ENCODE measurements around the gene GPRIN2.

Gene GPRIN2

GRCh38 chr10:46549171-46550075 lies 7.0 kb downstream of the GPRIN2 start:
- DNase-seq (ENCODE audit: low read depth): no peak

DNA sequence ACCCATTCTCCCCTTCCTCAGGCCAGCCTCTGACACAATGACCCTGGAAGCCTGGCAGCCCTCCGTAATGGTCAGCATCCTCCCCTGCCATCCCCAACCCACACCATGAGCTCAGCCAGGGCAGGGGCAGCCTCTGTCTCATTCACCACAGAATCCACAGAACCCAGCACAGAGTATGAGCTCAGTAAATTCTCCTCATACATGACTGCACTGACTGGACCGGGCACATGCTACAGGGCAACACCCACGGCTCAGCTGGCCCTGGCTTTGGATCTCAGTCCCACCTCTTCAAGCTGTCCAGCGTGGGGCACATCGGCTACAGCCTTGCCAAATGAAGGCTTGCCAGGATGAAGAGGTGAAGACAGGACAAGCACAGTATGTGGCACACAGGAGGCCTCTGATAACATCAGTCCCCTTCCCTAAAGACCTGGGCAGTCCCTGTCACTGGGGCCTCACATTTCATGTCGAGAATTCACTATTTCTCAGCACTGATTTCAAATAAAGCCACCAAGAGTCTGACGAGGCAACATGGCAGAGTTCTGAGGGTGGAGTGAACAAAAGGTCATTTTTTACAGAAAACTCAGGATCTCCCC lies 7.9 kb downstream of the GPRIN2 start:
- DNase-seq (ENCODE audit: low read depth): no peak

- DNase-seq (ENCODE audit: low read depth): no peak
Measured at GRCh38 chr10:46547541-46548497, 8.6 kb downstream of the GPRIN2 start.

DNA sequence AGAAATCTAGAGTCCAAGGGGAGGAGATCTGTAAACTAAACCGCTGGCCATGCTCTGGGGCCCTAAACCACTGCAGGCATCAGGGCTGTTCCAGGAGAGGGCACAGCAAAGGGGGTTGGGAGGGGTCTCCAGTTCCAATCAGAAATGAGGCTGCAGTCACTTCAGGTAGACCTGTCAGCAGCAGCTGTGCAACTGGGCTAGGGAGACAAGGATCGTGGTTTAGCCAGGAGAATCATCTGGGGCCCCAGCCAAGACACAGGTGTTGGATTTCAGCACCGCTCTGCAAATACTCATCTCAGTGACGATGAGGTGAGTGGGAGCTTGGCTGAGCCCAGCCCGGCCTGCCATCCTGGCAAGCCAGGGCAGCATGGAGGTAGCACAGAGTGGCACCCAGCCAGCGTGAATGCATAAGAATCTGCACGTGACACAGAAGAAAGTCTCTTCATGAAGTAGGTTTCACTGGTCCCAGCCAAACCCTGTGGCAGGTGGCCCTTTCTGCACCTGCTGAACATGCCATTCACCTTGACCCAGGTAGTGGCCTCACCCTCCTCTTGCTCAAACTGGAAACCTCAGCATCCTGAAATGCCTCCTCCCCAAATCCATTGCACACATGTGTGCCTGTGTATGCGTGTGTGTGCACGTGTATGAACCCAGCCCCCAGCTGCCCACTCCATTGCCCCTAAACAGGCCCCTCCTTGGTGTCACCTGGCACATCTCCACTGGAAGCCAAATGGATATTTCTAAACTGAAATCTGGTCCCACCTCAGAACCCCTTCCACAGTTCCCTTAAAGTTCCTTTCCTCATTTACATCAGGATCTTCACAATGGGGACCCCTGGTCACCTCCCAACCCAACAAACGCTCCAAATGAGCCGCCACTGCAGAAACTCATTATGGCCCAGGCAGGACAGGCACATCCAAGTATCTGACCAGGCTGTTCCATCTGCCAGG lies 9.6 kb downstream of the GPRIN2 start:
- DNase-seq (ENCODE audit: low read depth): no peak

DNA sequence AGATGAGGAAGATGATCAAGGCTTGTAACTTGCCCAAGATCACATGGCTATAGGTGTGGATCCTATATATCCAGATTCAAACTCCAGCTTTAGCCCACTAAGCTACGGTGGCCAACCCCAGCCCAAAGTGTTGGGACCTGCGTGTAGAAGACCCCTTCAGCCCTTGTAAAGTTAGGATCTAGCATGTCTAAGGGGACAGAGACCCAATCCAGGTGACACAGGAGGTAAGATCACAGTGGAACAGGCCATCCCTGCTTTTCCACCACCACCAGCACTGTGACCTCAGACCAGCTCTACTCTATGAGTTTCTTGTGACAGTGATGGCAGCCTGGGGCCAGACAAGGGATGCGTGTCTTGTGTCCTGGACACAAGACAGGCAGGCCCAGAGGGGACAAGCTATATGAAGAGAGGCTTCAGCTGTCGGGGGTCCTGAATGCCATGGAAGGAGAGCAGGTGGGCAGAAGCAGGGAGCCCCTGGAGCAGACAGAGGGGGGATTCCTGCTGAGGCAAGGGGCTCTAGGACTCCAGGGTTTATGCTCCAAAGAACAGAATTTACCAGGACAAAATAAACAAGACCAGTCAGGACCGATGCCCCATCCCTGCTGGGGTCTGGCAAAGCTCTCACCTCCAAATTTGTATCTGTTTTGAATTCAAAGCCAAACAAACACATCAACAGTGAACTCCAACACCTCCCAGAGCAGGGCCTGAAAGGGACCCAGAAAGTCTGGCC lies 10.4 kb downstream of the GPRIN2 start:
- DNase-seq (ENCODE audit: low read depth): no peak

DNA sequence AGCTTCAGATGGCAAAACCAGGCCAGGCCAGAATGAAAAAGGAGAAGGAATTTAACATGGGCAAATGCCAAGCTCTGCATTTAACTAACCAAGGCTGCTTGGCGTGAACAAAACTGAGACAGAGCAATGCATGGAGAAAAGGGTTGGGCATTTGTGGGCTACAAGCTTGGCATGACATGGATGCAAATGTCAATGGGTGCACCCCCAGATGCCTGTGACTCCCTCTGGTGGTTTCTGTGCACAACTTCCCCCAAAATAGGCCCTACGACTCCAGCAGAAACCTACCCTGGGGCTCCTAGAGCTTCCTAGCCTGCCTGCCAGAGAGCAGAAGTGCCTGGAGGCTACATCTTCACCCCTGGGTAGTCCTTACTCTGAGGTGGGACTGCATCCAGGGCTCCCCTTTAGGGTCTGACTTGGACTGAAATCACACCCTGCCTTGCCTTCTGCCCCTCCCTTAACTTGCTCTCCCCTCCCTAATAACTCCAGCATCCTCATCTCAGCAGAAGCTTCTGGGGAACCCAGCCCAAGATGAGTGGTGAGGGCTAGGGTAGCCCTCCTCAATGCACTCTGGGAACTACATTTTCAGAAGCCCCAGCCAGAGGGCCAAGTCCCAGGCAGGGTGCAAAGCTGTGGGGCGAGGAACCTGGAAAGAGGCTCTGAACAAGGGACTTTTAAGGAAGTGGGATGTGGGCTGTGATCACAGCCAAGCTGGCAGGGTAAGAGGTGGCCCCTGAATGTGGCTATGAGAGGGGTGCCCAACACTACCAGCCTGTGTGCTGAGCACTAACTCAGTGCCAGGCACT lies 11.3 kb downstream of the GPRIN2 start:
- no peak for DNase-seq (ENCODE audit: low read depth)

DNA sequence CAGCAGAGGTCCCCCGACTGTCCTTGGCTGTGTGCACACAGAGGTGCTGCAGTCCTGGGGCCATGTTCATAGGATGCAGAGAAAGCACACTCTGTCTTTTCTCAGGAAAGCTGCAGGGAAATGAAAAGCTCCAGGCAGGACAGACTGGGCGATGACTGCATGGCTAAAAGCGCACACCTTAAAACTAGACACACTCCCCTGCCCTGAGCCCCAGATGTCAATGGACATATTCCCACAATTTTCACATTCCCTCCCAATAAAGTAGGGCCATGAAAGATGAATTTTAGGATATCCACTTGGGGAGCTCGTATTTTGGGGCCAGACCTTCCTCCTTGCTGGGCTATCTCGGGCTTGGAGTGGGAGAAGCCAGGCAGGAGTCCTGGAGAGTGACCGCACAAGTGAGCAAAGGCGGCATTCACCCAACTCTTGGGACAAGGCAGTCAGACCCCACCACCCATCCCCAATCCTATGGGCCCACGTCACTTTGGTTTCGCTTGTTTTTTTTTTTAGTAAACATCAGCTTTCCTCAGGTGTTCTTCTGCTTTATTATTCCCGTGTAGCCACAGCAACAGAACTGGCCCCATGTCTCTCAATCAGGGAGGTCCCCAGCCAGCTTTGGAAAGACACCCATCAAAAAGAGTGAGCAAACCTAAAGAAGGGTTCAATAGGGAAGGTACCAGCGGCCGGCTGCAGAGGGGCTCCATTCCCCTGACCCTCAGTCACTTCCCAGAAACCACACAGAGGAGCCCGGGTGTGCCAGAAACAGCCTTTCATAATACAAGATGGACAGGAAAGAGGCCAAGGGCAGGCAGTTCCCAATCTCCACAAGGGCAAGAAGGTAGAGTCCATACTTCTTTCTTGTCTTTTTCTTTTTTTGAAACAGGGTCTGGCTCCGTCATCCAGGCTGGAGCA lies 12.7 kb downstream of the GPRIN2 start:
- DNase-seq (ENCODE audit: low read depth): no peak

DNA sequence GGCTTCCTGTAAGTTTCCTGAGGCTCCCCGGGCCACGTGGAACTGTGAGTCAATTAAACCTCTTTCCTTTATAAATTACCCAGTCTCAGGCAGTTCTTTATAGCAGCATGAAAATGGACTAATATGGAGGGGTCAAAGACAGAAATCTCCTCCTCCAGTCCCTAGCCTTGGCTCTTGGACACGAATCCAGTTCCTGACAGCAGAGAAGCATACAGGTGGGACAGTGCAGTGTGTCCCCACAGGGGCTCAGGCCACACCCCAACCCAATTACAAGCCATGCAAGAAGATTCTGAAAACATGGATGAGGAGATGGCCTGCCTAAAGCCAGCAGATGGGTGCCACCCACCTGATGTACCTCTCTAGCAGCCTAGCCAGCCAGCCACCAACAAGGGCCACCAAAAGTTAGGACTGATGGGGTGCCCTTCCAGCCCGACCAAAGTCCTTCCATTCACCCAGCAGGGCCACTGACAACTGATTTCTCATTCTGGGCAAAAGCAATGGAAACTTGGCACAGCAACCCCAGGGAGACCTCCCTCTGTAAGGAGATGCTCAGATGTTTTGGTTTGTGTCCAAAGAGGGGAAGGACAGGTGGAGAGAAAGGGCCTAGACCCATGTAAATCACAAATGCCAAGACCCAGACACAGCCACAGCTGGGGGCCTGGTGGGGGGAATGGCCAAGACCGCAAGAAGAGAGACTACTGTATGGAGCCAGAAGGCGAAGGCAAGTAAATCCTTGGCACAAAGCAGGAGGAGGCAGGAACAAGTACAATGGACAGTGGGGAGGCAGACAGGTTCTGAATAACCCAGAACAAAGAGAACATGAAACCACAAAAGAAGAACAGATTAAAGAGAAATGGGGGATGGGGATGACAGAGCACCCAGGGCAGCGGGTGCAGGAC lies 13.6 kb downstream of the GPRIN2 start:
- no peak for DNase-seq (ENCODE audit: low read depth)

DNA sequence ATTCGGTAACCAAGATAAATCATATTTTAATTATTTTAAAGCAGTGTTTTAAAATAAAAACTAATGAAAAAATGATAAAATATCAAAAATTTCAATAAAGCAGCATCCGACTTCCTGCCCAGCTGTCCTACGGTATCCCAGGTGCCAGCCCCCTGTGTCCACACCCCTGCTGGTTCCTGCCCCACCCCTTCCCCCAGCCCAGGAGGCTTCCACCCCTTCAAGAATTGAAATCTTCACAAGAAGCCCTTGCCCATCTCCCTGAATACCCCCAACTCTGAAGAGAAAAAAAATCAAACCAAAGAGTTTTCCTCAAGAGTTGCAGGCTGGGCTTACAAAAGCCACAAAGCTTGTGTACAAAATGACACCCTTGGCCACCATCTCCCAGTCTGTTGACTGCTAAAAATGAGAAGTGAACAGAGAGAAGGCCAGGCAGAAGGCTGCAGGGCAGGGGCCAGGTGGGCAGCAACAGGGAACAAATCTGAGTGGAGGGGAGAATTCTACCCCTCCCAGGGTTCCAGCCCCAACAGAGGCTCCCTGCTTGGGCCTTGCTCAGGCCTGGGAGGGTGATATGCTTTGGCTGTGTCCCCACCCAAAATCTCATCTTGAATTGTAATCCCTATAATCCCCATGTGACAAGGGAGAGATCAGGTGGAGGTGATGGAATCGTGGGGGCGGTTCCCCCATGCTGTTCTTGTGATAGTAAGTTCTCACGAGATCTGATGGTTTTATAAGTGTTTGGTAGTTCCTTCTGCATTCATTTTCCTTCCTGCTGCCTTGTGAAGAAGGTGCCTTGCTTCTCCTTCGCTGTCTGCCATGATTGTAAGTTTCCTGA lies 14.5 kb downstream of the GPRIN2 start:
- DNase-seq (ENCODE audit: low read depth): no peak

- no peak for DNase-seq (ENCODE audit: low read depth)
Measured at GRCh38 chr10:46541017-46541661, 15.3 kb downstream of the GPRIN2 start.

- DNase-seq (ENCODE audit: low read depth): no peak
Measured at GRCh38 chr10:46540412-46541016, 15.9 kb downstream of the GPRIN2 start.

DNA sequence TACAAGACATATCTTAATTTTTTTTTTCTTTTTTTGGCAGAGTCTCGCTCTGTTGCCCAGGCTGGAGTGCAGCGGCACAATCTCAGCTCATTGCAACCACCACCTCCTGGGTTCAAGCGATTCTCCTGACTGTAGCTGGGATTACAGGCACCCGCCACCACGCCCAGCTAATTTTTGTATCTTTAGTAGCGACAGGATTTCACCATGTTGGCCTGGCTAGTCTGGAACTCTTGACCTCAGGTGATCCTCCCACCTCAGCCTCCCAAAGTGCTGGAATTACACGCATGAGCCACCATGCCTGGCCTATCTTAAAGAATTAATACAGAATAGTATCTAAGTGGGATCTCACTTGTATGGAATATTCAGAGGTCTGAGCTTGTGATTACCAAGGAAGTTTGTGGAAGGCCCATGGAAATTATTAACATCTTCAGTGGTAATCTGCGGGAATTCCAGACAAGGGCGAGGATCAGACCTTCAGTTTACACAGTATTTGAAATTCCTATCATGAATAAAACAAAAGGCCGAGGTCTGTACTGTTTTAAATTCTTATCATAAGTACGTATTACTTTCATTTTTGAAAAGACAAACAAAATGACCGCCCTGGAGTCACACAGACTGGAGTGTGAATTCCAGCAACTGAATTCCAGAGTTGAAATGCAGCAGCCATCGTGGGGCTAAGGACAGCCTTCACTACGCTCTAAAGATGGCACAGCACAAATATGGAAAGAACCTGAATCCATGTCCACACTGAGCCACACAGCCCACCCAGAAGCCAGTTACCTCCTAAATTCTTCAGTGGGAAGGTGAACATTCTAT lies 16.7 kb downstream of the GPRIN2 start:
- no peak for DNase-seq (ENCODE audit: low read depth)

- no peak for DNase-seq (ENCODE audit: low read depth)
Measured at GRCh38 chr10:46538717-46539426, 17.6 kb downstream of the GPRIN2 start.

DNA sequence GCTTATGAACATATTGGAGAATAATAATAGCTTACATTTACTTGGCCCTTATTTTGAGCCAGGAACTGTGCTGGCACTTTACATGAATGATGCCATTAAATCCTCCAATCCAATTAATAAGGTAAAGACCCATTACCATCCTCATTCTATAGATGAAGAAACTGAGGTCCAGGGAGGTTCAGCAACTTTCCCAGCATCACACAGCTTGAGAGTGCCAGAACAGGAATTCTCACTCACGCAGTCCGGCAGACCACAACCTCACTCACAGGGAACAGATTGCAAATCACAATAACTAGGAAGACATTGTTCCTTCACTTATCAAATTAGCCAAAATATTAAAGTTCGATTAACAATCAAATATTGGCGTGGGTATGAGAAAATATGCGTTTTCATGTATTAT lies 18.3 kb downstream of the GPRIN2 start:
- DNase-seq (ENCODE audit: low read depth): no peak
